Ascending aorta (tissue), 2 donors: ENCODE measurements around the gene SNAP47. TPM values are rescaled to one million over a fixed set of nuclear protein-coding genes. Genes with fewer than 3 reads are reported as not detected.

Experiments used
- DNase-seq, 2 donors: peaks; one replicate each; pipeline ENCODE4 v3.0.0-alpha.2; 2019; ENCODE audit warnings: low spot score in 2 of 2
- H3K27ac ChIP-seq, 2 donors: fragments of 200-600 bp; sonication (generic); one replicate each; pipeline ENCODE4 v1.5.1; 2016 to 2017; ENCODE audit warnings: mild to moderate bottlenecking in 1 of 2
- H3K27me3 ChIP-seq: fragments of 200-600 bp; sonication (generic); one replicate; pipeline ENCODE4 v1.5.1; 2017
- H3K36me3 ChIP-seq, 2 donors: fragments of 200-600 bp; sonication (generic); one replicate each; pipeline ENCODE4 v1.5.1; 2016
- H3K4me1 ChIP-seq, 2 donors: fragments of 200-600 bp; sonication (generic); one replicate each; pipeline ENCODE4 v1.5.1; 2016 to 2017; ENCODE audit warnings: mild to moderate bottlenecking in 1 of 2
- H3K4me3 ChIP-seq, 2 donors: fragments of 200-600 bp; sonication (generic); one replicate each; pipeline ENCODE4 v1.5.1; 2016 to 2017; ENCODE audit warnings: mild to moderate bottlenecking in 1 of 2
- H3K9me3 ChIP-seq, 2 donors: fragments of 200-600 bp; sonication (generic); one replicate each; pipeline ENCODE4 v1.5.1; 2016
- intact Hi-C: fragments of 100-400 bp; cut with DNase I; formaldehyde crosslinking; loops from one replicate; pipeline ENCODE4 v1.15.1; 2023
- total RNA-seq: library from RNA; depleted of rRNA; stranded (reverse); fragments of >200 nt; gene quantifications from one replicate; pipeline ENCODE4 v1.1.0, GENCODE V29; 2016
- TF ChIP-seq, protein P1 (sequence below), 3 experiments: fragments of 200-600 bp in 2 of 3; fragments of 450-650 bp in 1 of 3; sonication (generic) in 2 of 3; IDR thresholded peaks; one replicate each; pipeline ENCODE4 v1.5.1; 2016 to 2019; ENCODE audit warnings: antibody characterized with exemption in 3 of 3, mild to moderate bottlenecking in 1 of 3, moderate library complexity in 1 of 3

Gene SNAP47
- total RNA-seq, 1 donor from 2014 or later = 54.0 TPM

GRCh38 chr1:227769047-227769935, 34.1 kb downstream of the SNAP47 start:
- TF ChIP-seq, protein P1, sequence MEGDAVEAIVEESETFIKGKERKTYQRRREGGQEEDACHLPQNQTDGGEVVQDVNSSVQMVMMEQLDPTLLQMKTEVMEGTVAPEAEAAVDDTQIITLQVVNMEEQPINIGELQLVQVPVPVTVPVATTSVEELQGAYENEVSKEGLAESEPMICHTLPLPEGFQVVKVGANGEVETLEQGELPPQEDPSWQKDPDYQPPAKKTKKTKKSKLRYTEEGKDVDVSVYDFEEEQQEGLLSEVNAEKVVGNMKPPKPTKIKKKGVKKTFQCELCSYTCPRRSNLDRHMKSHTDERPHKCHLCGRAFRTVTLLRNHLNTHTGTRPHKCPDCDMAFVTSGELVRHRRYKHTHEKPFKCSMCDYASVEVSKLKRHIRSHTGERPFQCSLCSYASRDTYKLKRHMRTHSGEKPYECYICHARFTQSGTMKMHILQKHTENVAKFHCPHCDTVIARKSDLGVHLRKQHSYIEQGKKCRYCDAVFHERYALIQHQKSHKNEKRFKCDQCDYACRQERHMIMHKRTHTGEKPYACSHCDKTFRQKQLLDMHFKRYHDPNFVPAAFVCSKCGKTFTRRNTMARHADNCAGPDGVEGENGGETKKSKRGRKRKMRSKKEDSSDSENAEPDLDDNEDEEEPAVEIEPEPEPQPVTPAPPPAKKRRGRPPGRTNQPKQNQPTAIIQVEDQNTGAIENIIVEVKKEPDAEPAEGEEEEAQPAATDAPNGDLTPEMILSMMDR (IDR thresholded peaks at IDR 0.05) = no peak
- peaks cover 28 to 49% of the 10 kb centered on the region in 2 donors for H3K36me3 ChIP-seq

DNA sequence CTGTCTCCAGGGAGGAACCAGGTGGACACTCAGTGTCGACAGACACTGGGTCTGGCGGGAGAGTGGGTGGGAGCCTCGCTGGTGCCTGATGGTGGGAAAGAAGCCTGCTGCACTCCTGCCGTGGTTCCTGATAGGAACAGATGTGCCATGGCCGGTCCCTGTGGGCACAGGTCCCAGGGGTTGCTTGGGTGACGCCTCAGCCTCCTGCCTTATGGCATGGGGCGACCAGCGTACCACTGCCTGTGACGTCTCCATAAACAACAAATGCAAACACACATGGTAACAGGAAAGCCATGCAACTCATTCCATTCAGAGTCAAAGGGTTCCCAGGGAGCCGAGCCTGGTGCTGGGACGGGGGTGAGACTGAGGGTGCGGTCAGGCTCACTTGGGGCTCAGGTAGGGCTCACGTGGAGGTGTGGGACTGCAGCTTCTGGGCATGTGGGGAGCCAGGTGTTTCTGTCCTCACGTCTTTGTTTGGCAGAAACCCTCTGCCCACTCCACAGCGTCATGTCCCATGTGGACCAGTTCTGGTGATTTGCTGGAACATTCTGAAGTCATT, 34.8 kb downstream of the SNAP47 start:
- intact Hi-C loops = no loop called here
- H3K36me3 ChIP-seq = peaks cover 28 to 47% of the 10 kb centered on the region in 2 donors
- TF ChIP-seq, protein P1 (IDR thresholded peaks at IDR 0.05) = no peak

More at GRCh38 chr1:227769047-227769935, 34.1 kb downstream of the SNAP47 start:
- Histone ChIP-seq H3K27ac (no peak overlapping the region), H3K4me3 (no peak overlapping the region), H3K9me3 (no peaks in the 10 kb centered on the region), H3K27me3 (no peaks in the 10 kb centered on the region), H3K4me1 (peaks cover 0 to 2% of the 10 kb centered on the region in 2 donors)
- intact Hi-C loops = no loop called here
- no peak for DNase-seq

GRCh38 chr1:227770812-227771211, 35.6 kb downstream of the SNAP47 start:
- no peak overlapping the region for H3K4me3 ChIP-seq
- H3K9me3 ChIP-seq = no peaks in the 10 kb centered on the region
- peaks cover 3 to 10% of the 10 kb centered on the region in 2 donors for H3K4me1 ChIP-seq
- no peak for DNase-seq
- TF ChIP-seq, protein P1 (IDR thresholded peaks at IDR 0.05) = no peak
- no peaks in the 10 kb centered on the region for H3K27me3 ChIP-seq
- H3K36me3 ChIP-seq = peaks cover 28 to 46% of the 10 kb centered on the region in 2 donors
- H3K27ac ChIP-seq = no peak overlapping the region
- intact Hi-C loops = no loop called here

More for the DNA sequence above, 34.8 kb downstream of the SNAP47 start:
- no peak for DNase-seq
- no peak overlapping the region for H3K27ac ChIP-seq
- no peak overlapping the region for H3K4me3 ChIP-seq
- no peaks in the 10 kb centered on the region for H3K27me3 ChIP-seq
- no peaks in the 10 kb centered on the region for H3K9me3 ChIP-seq
- H3K4me1 ChIP-seq = peaks cover 3 to 9% of the 10 kb centered on the region in 2 donors

DNA sequence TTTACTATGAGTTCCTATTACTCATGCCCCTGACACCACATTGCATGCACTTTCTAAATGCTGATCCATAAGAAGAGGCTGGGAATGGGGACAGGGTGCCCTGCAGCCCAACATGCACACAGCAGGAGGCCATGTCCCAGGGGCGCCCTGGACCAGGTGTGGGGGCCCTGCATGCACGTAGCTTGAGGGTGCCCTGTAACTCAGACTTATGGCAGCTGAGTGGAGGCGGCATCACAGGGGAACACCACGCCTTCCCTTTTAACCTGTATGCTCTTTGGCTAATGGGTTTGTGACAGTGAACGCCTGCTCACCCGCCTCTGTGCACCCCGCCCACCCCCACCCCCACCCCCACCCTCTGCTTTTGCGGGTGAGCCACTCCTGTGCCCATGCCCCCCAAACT, 36.1 kb downstream of the SNAP47 start:
- no peak overlapping the region for H3K4me3 ChIP-seq
- no peaks in the 10 kb centered on the region for H3K27me3 ChIP-seq
- H3K9me3 ChIP-seq = no peaks in the 10 kb centered on the region
- TF ChIP-seq, protein P1 (IDR thresholded peaks at IDR 0.05) = no peak
- H3K4me1 ChIP-seq = peaks cover 3 to 10% of the 10 kb centered on the region in 2 donors
- intact Hi-C loops = no loop called here
- no peak for DNase-seq
- H3K27ac ChIP-seq = no peak overlapping the region
- H3K36me3 ChIP-seq = peaks cover 28 to 51% of the 10 kb centered on the region in 2 donors

- intact Hi-C loops = no loop called here
- Histone ChIP-seq H3K4me3 (no peak overlapping the region), H3K27me3 (no peaks in the 10 kb centered on the region), H3K4me1 (peaks cover 3 to 10% of the 10 kb centered on the region in 2 donors), H3K36me3 (peaks cover 25 to 54% of the 10 kb centered on the region in 2 donors), H3K9me3 (no peaks in the 10 kb centered on the region), H3K27ac (no peak overlapping the region)
- TF ChIP-seq, protein P1 (IDR thresholded peaks at IDR 0.05) = no peak
- no peak for DNase-seq
Observed at GRCh38 chr1:227771771-227772170, 36.5 kb downstream of the SNAP47 start.
